H1 (cell line): ENCODE measurements around the gene NCK2. TPM values are rescaled to one million over a fixed set of nuclear protein-coding genes. Genes with fewer than 3 reads are reported as not detected.

ENCODE experiments used
- CTCF ChIA-PET: fragments of 300-600 bp; sonication (Branson Sonifier 250); formaldehyde crosslinking; loops from one replicate; lab custom pipeline; 2021; ENCODE audit not compliant: partially characterized antibody; lab: Charles Lee
- POLR2A ChIA-PET: fragments of 300-600 bp; sonication (Branson Sonifier 250); formaldehyde crosslinking; loops from one replicate; lab custom pipeline; 2021; ENCODE audit warnings: inconsistent platforms; ENCODE audit not compliant: partially characterized antibody; lab: Charles Lee
- DNase-seq, 2 experiments: peaks; one replicate each; pipeline versions ENCODE4 v3.0.0 to v3.0.0-alpha.2; 2010 to 2022; ENCODE audit warnings: low spot score in 2 of 2, low read depth in 1 of 2, mixed read lengths in 1 of 2
- FAIRE-seq: peaks from 2 replicates; lab custom pipeline; 2011; peaks lifted over from hg19 to GRCh38; lab: Jason Lieb, UNC
- H2AFZ ChIP-seq: 2 replicates; pipeline ENCODE4 v1.8.1; 2012; ENCODE audit warnings: low read length, inconsistent platforms
- H2AK5ac ChIP-seq: 2 replicates; pipeline ENCODE4 v1.6.1; 2013; ENCODE audit warnings: low read depth, low read length
- H2BK120ac ChIP-seq: replicated peaks from 2 replicates; pipeline ENCODE3; 2013; ENCODE audit warnings: low read depth, low read length, inconsistent platforms
- H2BK12ac ChIP-seq: 2 replicates; pipeline ENCODE4 v1.6.1; 2013; ENCODE audit warnings: low read depth, low read length
- H2BK15ac ChIP-seq: 2 replicates; pipeline ENCODE4 v1.6.1; 2013; ENCODE audit warnings: low read length
- H2BK20ac ChIP-seq: 2 replicates; pipeline ENCODE4 v1.6.1; 2013; ENCODE audit warnings: low read length
- H2BK5ac ChIP-seq: 2 replicates; pipeline ENCODE4 v1.6.1; 2013; ENCODE audit warnings: low read depth, low read length
- H3K14ac ChIP-seq: 2 replicates; pipeline ENCODE4 v1.6.1; 2013; ENCODE audit warnings: inconsistent platforms; ENCODE audit not compliant: insufficient read length
- H3K18ac ChIP-seq: 2 replicates; pipeline ENCODE4 v1.6.1; 2013; ENCODE audit warnings: low read length; ENCODE audit errors: extremely low read depth
- H3K23ac ChIP-seq: 2 replicates; pipeline ENCODE4 v1.6.1; 2013; ENCODE audit warnings: inconsistent platforms; ENCODE audit not compliant: insufficient read length
- H3K23me2 ChIP-seq: 2 replicates; pipeline ENCODE4 v1.6.1; 2013; ENCODE audit warnings: low read depth, low read length
- H3K27ac ChIP-seq: 2 replicates; pipeline ENCODE4 v1.6.1; 2011; ENCODE audit warnings: low read depth, low read length, inconsistent platforms
- H3K27me3 ChIP-seq, 4 experiments: replicated peaks in 1 of 4; 1 replicate in 1 of 4; 2 replicates in 3 of 4; pipeline versions ENCODE4 v1.6.1 to v1.8.1; 2011 to 2013; ENCODE audit warnings: low read length in 3 of 4, mild to moderate bottlenecking in 3 of 4, inconsistent platforms in 2 of 4, mixed read lengths in 2 of 4, moderate library complexity in 1 of 4; ENCODE audit not compliant: control insufficient read depth in 3 of 4, insufficient read depth in 3 of 4; ENCODE audit errors: extremely low read depth in 1 of 4
- H3K36me3 ChIP-seq, 4 experiments: 2 replicates each; pipeline versions ENCODE4 v1.6.1 to v1.8.1; 2011 to 2013; ENCODE audit warnings: mild to moderate bottlenecking in 4 of 4, low read length in 3 of 4, moderate library complexity in 2 of 4, control low read depth in 1 of 4, inconsistent platforms in 1 of 4; ENCODE audit not compliant: insufficient read depth in 4 of 4, control insufficient read depth in 2 of 4
- H3K4ac ChIP-seq: replicated peaks from 2 replicates; pipeline ENCODE3; 2013; ENCODE audit warnings: low read length, low read depth, mixed read lengths, inconsistent platforms; ENCODE audit not compliant: insufficient read length
- H3K4me1 ChIP-seq, 4 experiments: replicated peaks in 1 of 4; 1 replicate in 1 of 4; 2 replicates in 3 of 4; pipeline versions ENCODE4 v1.6.1 to v1.8.1; 2011 to 2013; ENCODE audit warnings: low read length in 3 of 4, inconsistent platforms in 2 of 4, mixed read lengths in 1 of 4; ENCODE audit not compliant: insufficient read depth in 4 of 4, control insufficient read depth in 3 of 4
- H3K4me2 ChIP-seq, 2 experiments: 2 replicates each; pipeline versions ENCODE4 v1.6.1 to v1.8.1; 2011 to 2013; ENCODE audit warnings: low read depth in 2 of 2, low read length in 2 of 2, control low read depth in 1 of 2, inconsistent platforms in 1 of 2, mild to moderate bottlenecking in 1 of 2; ENCODE audit not compliant: insufficient read depth in 1 of 2
- H3K4me3 ChIP-seq, 4 experiments: fragments of 200-600, 300-600 bp in 1 of 4; sonication (generic), shearing (Covaris generic), sonication (Bioruptor Twin) in 1 of 4; 2 replicates each; pipeline versions ENCODE4 v1.5.1 to v1.8.1; 2011 to 2016; ENCODE audit warnings: low read length in 4 of 4, low read depth in 3 of 4, control low read depth in 2 of 4, inconsistent platforms in 2 of 4, mild to moderate bottlenecking in 2 of 4, mixed read lengths in 1 of 4, moderate library complexity in 1 of 4; ENCODE audit not compliant: insufficient read depth in 2 of 4; ENCODE audit errors: extremely low read depth in 1 of 4
- H3K56ac ChIP-seq: replicated peaks from 2 replicates; pipeline ENCODE3; 2013; ENCODE audit warnings: low read depth, mild to moderate bottlenecking, mixed read lengths, low read length, inconsistent platforms; ENCODE audit not compliant: insufficient read length
- H3K79me1 ChIP-seq: 2 replicates; pipeline ENCODE4 v1.6.1; 2013; ENCODE audit warnings: low read depth, low read length, control low read depth
- H3K79me2 ChIP-seq, 2 experiments: 2 replicates each; pipeline versions ENCODE4 v1.6.1 to v1.8.1; 2012 to 2013; ENCODE audit warnings: low read length in 2 of 2, mild to moderate bottlenecking in 2 of 2, inconsistent platforms in 1 of 2; ENCODE audit not compliant: insufficient read depth in 2 of 2, control insufficient read depth in 1 of 2
- H3K9ac ChIP-seq, 4 experiments: replicated peaks in 1 of 4; 1 replicate in 1 of 4; 2 replicates in 3 of 4; pipeline versions ENCODE4 v1.6.1 to v1.8.1; 2011 to 2013; ENCODE audit warnings: low read depth in 3 of 4, low read length in 3 of 4, control low read depth in 2 of 4, mild to moderate bottlenecking in 2 of 4, moderate library complexity in 2 of 4, inconsistent platforms in 1 of 4; ENCODE audit errors: extremely low read depth in 1 of 4
- H3K9me3 ChIP-seq, 2 experiments: 2 replicates each; pipeline versions ENCODE4 v1.6.1 to v1.8.1; 2012 to 2013; ENCODE audit warnings: mild to moderate bottlenecking in 2 of 2, moderate library complexity in 2 of 2, control low read depth in 1 of 2, inconsistent platforms in 1 of 2, low read depth in 1 of 2, low read length in 1 of 2, mixed read lengths in 1 of 2; ENCODE audit not compliant: insufficient read depth in 2 of 2
- H4K20me1 ChIP-seq, 2 experiments: replicated peaks in 1 of 2; 2 replicates each; pipeline versions ENCODE3 to v1.8.1; 2011 to 2013; ENCODE audit warnings: inconsistent platforms in 2 of 2, low read length in 2 of 2, mild to moderate bottlenecking in 1 of 2; ENCODE audit not compliant: insufficient read depth in 2 of 2, control insufficient read depth in 1 of 2
- H4K5ac ChIP-seq: 2 replicates; pipeline ENCODE4 v1.6.1; 2013; ENCODE audit warnings: low read length, low read depth, mixed read lengths, inconsistent platforms; ENCODE audit not compliant: insufficient read length
- H4K8ac ChIP-seq: 2 replicates; pipeline ENCODE4 v1.8.0; 2013; ENCODE audit warnings: mild to moderate bottlenecking, moderate library complexity, low read length, inconsistent platforms; ENCODE audit not compliant: insufficient read depth; ENCODE audit errors: extremely low read depth
- H4K91ac ChIP-seq: replicated peaks from 2 replicates; pipeline ENCODE3; 2013; ENCODE audit warnings: low read length, mixed read lengths, inconsistent platforms; ENCODE audit not compliant: insufficient read length
- CTBP2 ChIP-seq: IDR thresholded peaks from 2 replicates; pipeline ENCODE4 v1.7.0; 2011; ENCODE audit warnings: borderline replicate concordance, mild to moderate bottlenecking, moderate library complexity, mixed read lengths, low read length; ENCODE audit not compliant: insufficient read depth, insufficient read length
- JUN ChIP-seq: IDR thresholded peaks from 2 replicates; pipeline ENCODE4 v1.6.1; 2011; ENCODE audit warnings: low read depth, mild to moderate bottlenecking, improper control_type of control experiment, low read length
- JUND ChIP-seq: IDR thresholded peaks from 2 replicates; pipeline ENCODE4 v1.6.1; 2011; ENCODE audit warnings: mild to moderate bottlenecking, improper control_type of control experiment, low read length
- MAFK ChIP-seq: IDR thresholded peaks from 2 replicates; pipeline ENCODE4 v1.6.1; 2012; ENCODE audit warnings: low read depth, mild to moderate bottlenecking, improper control_type of control experiment, low read length
- NRF1 ChIP-seq: IDR thresholded peaks from 2 replicates; pipeline ENCODE4 v1.6.1; 2011; ENCODE audit warnings: mild to moderate bottlenecking, low read depth, low read length, improper control_type of control experiment
- PHF8 ChIP-seq: fragments of 200-600 bp; sonication (generic); conservative IDR thresholded peaks from 2 replicates; pipeline ENCODE4 v1.7.1; 2012; ENCODE audit warnings: low read depth, mild to moderate bottlenecking, inconsistent platforms, low read length, moderate library complexity
- POLR2AphosphoS5 ChIP-seq: IDR thresholded peaks from 2 replicates; pipeline ENCODE4 v1.6.1; 2011; ENCODE audit warnings: low read depth, low read length
- SIRT6 ChIP-seq: IDR thresholded peaks from one replicate; pipeline ENCODE4 v1.7.1; 2012; ENCODE audit warnings: low read length, inconsistent platforms
- SP1 ChIP-seq: IDR thresholded peaks from 2 replicates; pipeline ENCODE4 v1.6.1; 2011; ENCODE audit warnings: low read depth, low read length
- SP4 ChIP-seq: IDR thresholded peaks from 2 replicates; pipeline ENCODE4 v1.6.1; 2012; ENCODE audit warnings: low read length, inconsistent platforms
- SRF ChIP-seq: IDR thresholded peaks from 2 replicates; pipeline ENCODE4 v1.6.1; 2011; ENCODE audit warnings: mild to moderate bottlenecking, low read depth, low read length, moderate library complexity
- TAF1 ChIP-seq: IDR thresholded peaks from 2 replicates; pipeline ENCODE4 v1.6.1; 2011; ENCODE audit warnings: mild to moderate bottlenecking, low read depth, low read length
- TAF7 ChIP-seq: optimal IDR thresholded peaks from 2 replicates; pipeline ENCODE3; 2011; ENCODE audit warnings: low read depth, mild to moderate bottlenecking, inconsistent platforms, low read length, moderate library complexity, borderline replicate concordance
- USF2 ChIP-seq: IDR thresholded peaks from 2 replicates; pipeline ENCODE4 v1.6.1; 2011; ENCODE audit warnings: low read length, improper control_type of control experiment
- WGBS, 2 experiments: shearing (Covaris generic) in 1 of 2; methylation state at CpG; one replicate each; pipeline versions ENCODE4 v1.1.6 to v1.1.7; 2013 to 2015; ENCODE audit warnings: low lambda C conversion rate in 2 of 2, mixed read lengths in 2 of 2, inconsistent platforms in 1 of 2, low coverage in 1 of 2, missing lambda C conversion rate in 1 of 2; ENCODE audit not compliant: insufficient replicate concordance in 2 of 2, insufficient coverage in 1 of 2, insufficient read length in 1 of 2; ENCODE audit errors: extremely low coverage in 1 of 2, missing lambda C conversion rate in 1 of 2; 5-methylcytosine and 5-hydroxymethylcytosine counted together
- polyA plus RNA-seq, 7 experiments: library from polyadenylated mRNA; depleted of rRNA in 3 of 7; stranded (reverse) in 5 of 7; unstranded in 2 of 7; fragments of >200 nt in 5 of 7; fragments of 200-250 nt in 2 of 7; gene quantifications; 1 replicate in 5 of 7; 2 replicates in 1 of 7; 4 replicates in 1 of 7; pipeline versions ENCODE4 v1.2.1 to v1.2.3, GENCODE V29; 2011 to 2013; ENCODE audit warnings: missing spikeins in 2 of 7, mixed read lengths in 2 of 7
- total RNA-seq: library from RNA; stranded (reverse); fragmentation: NEBNext Ultra II Directional; extraction: Animal tissue kit (Norgen Biotek cat#: 25700); gene quantifications from 2 replicates; pipeline ENCODE4 v1.2.1, GENCODE V29; 2021

Gene NCK2
- total and polyA plus RNA-seq, 2 of the 8 experiments (the other 6 are each of a cell fraction or from before 2014, with no cell fraction given), result 30.3 to 65.7 TPM

- H3K9ac ChIP-seq, result no peak overlapping the region
- TF ChIP-seq JUND (no peak), PHF8 (no peak), JUN (no peak), CTBP2 (no peak), USF2 (no peak), POLR2AphosphoS5 (no peak), SP1 (no peak), SP4 (no peak), NRF1 (no peak), SRF (no peak), SIRT6 (no peak), TAF7 (no peak), TAF1 (no peak), MAFK (no peak)
Observed at GRCh38 chr2:105757433-105757832, 12.7 kb downstream of the NCK2 start.

More at GRCh38 chr2:105757433-105757832, 12.7 kb downstream of the NCK2 start:
- Histone ChIP-seq H3K23me2 (no peaks in the 10 kb centered on the region), H3K27ac (no peak overlapping the region), H4K20me1 (peaks cover 14 to 28% of the 10 kb centered on the region in 2 experiments), H4K8ac (no peak overlapping the region), H3K79me2 (peaks cover 15 to 99% of the 10 kb centered on the region in 2 experiments), H3K18ac (no peak overlapping the region), H2BK15ac (no peak overlapping the region), H3K23ac (no peak overlapping the region), H4K5ac (no peak overlapping the region), H2BK120ac (no peak overlapping the region), H3K4me3 (no peak overlapping the region), H3K36me3 (no peaks in the 10 kb centered on the region; a peak in 2 of 8 replicates), H3K79me1 (peaks cover 15% of the 10 kb centered on the region; the same call in 1 of the 2 replicates), H3K27me3 (no peaks in the 10 kb centered on the region), H2AFZ (no peak overlapping the region), H3K4ac (no peak overlapping the region), H4K91ac (no peak overlapping the region), H2AK5ac (no peak overlapping the region), H3K4me2 (no peak overlapping the region), H3K14ac (no peak overlapping the region), H3K4me1 (peaks cover 9 to 33% (median 17%) of the 10 kb centered on the region in 4 experiments), H2BK20ac (no peak overlapping the region), H3K9me3 (no peaks in the 10 kb centered on the region), H3K56ac (no peak overlapping the region), H2BK12ac (no peak overlapping the region), H2BK5ac (no peak overlapping the region)
- POLR2A ChIA-PET, result interaction anchor here (1.4 kb wide), 1 partner anchor 11 kb away, joined by 7 read pairs; no protein-coding TSS in a partner anchor
- WGBS, 2 experiments, result 84% methylated on average over 4 of the region's 4 CpGs; no CpG with 5 or more reads in 1 of the 2 experiments
- DNase-seq (no peak), FAIRE-seq (no peak)
- CTCF ChIA-PET, result interaction anchor here (0.7 kb wide), 1 partner anchor 93 kb away, joined by 3 read pairs; no protein-coding TSS in a partner anchor
